Gastrocnemius medialis (tissue), 4 donors: ENCODE results near the gene TMEM42. TPM values are rescaled to one million over a fixed set of nuclear protein-coding genes. Genes with fewer than 3 reads are reported as not detected.

Experiments
- ATAC-seq, 2 donors: fragments of 150-250 bp; one replicate each; pipeline ENCODE4 v1.9.1; 2016
- DNase-seq, 2 donors: peaks; one replicate each; pipeline ENCODE4 v3.0.0-alpha.2; 2019
- H3K27ac ChIP-seq, 4 donors: fragments of 200-600 bp; sonication (generic); 1 replicate in 1 of 4; 2 replicates in 3 of 4; pipeline ENCODE4 v1.5.1; 2016 to 2018; ENCODE audit warnings: mild to moderate bottlenecking in 2 of 4, moderate library complexity in 1 of 4
- H3K27me3 ChIP-seq, 3 donors: fragments of 200-600 bp; sonication (generic) in 2 of 3; 1 replicate in 1 of 3; 2 replicates in 2 of 3; pipeline versions ENCODE4 v1.5.1 to v1.6.0; 2016 to 2019; ENCODE audit warnings: mild to moderate bottlenecking in 1 of 3, moderate library complexity in 1 of 3
- H3K36me3 ChIP-seq, 2 donors: fragments of 200-600 bp; sonication (generic) in 1 of 2; one replicate each; pipeline ENCODE4 v1.5.1; 2017 to 2018
- H3K4me1 ChIP-seq, 2 donors: fragments of 200-600 bp; sonication (generic) in 1 of 2; one replicate each; pipeline ENCODE4 v1.5.1; 2016 to 2017; ENCODE audit warnings: mild to moderate bottlenecking in 2 of 2
- H3K4me3 ChIP-seq, 4 donors: fragments of 200-600 bp; sonication (generic) in 3 of 4; 1 replicate in 1 of 4; 2 replicates in 3 of 4; pipeline ENCODE4 v1.5.1; 2016 to 2019; ENCODE audit warnings: mild to moderate bottlenecking in 2 of 4
- H3K9me3 ChIP-seq, 3 donors: fragments of 200-600 bp; sonication (generic) in 2 of 3; 1 replicate in 1 of 3; 2 replicates in 2 of 3; pipeline ENCODE4 v1.5.1; 2016 to 2019
- CTCF ChIP-seq, 5 experiments: fragments of 450-650 bp in 3 of 5; fragments of 200-600 bp in 2 of 5; sonication (generic) in 2 of 5; IDR thresholded peaks in 4 of 5; conservative IDR thresholded peaks in 1 of 5; 1 replicate in 4 of 5; 2 replicates in 1 of 5; pipeline ENCODE4 v1.5.1; 2016 to 2019; ENCODE audit warnings: antibody characterized with exemption in 5 of 5, mild to moderate bottlenecking in 3 of 5, moderate library complexity in 3 of 5
- POLR2A ChIP-seq, 2 donors: fragments of 450-650 bp; IDR thresholded peaks; one replicate each; pipeline ENCODE4 v1.6.1; 2017; ENCODE audit warnings: antibody characterized with exemption in 2 of 2, mild to moderate bottlenecking in 2 of 2, moderate library complexity in 2 of 2
- in situ Hi-C, 4 donors: fragments of 200-750 bp; cut with MboI; loops; one replicate each; pipeline versions ENCODE4 v1.15.0 to v1.8.0; 2017; ENCODE audit warnings: low sequenced_read_pairs in 4 of 4
- intact Hi-C: fragments of 100-400 bp; cut with DNase I; formaldehyde crosslinking; loops from one replicate; pipeline ENCODE4 v1.15.1; 2023; ENCODE audit warnings: low total_unique reads
- total RNA-seq, 4 donors: library from RNA; depleted of rRNA; stranded (reverse); fragments of >200 nt; gene quantifications; one replicate each; pipeline versions ENCODE4 v1.1.0 to v1.2.3, GENCODE V29; 2016

Gene TMEM42
- total RNA-seq, 4 donors from 2014 or later = 7.2 to 19.7 (median 14.9) TPM

- Histone ChIP-seq H3K4me1 (no peaks in the 10 kb centered on the region), H3K9me3 (no peaks in the 10 kb centered on the region), H3K27me3 (no peaks in the 10 kb centered on the region), H3K36me3 (no peaks in the 10 kb centered on the region), H3K4me3 (no peak overlapping the region), H3K27ac (no peak overlapping the region)
- DNase-seq (no peak), ATAC-seq (no peak)
- intact Hi-C loops = no loop called here
- no peak for TF ChIP-seq CTCF (IDR thresholded peaks at IDR 0.05 in 4 of 5, conservative IDR thresholded peaks at IDR 0.05 in 1 of 5)
- TF ChIP-seq POLR2A (IDR thresholded peaks at IDR 0.05) = no peak
- in situ Hi-C loops = no loop called here
Observed at GRCh38 chr3:44827196-44827595, 34.5 kb upstream of the TMEM42 start.

- H3K27ac ChIP-seq = no peak overlapping the region
- intact Hi-C loops (no loop called here), in situ Hi-C loops (no loop called here)
- H3K4me3 ChIP-seq = no peak overlapping the region
- no peaks in the 10 kb centered on the region for H3K27me3 ChIP-seq
- no peaks in the 10 kb centered on the region for H3K9me3 ChIP-seq
- ATAC-seq (no peak), DNase-seq (no peak)
- H3K4me1 ChIP-seq = no peaks in the 10 kb centered on the region
- no peak for TF ChIP-seq CTCF (IDR thresholded peaks at IDR 0.05 in 4 of 5, conservative IDR thresholded peaks at IDR 0.05 in 1 of 5)
- no peak for TF ChIP-seq POLR2A (IDR thresholded peaks at IDR 0.05)
- H3K36me3 ChIP-seq = no peaks in the 10 kb centered on the region
Observed at GRCh38 chr3:44831232-44831631, 30.5 kb upstream of the TMEM42 start.

- no peaks in the 10 kb centered on the region for H3K27me3 ChIP-seq
- TF ChIP-seq CTCF (IDR thresholded peaks at IDR 0.05 in 4 of 5, conservative IDR thresholded peaks at IDR 0.05 in 1 of 5) (no peak), POLR2A (IDR thresholded peaks at IDR 0.05) (no peak)
- intact Hi-C loops (no loop called here), in situ Hi-C loops (no loop called here)
- no peak overlapping the region for H3K4me3 ChIP-seq
- no peak overlapping the region for H3K27ac ChIP-seq
- H3K4me1 ChIP-seq = no peaks in the 10 kb centered on the region
- no peak for DNase-seq
- H3K36me3 ChIP-seq = no peaks in the 10 kb centered on the region
- peaks cover 0 to 7% (median 4%) of the 10 kb centered on the region in 3 donors for H3K9me3 ChIP-seq
- no peak for ATAC-seq
Observed at GRCh38 chr3:44832032-44832431, 29.7 kb upstream of the TMEM42 start.

DNA sequence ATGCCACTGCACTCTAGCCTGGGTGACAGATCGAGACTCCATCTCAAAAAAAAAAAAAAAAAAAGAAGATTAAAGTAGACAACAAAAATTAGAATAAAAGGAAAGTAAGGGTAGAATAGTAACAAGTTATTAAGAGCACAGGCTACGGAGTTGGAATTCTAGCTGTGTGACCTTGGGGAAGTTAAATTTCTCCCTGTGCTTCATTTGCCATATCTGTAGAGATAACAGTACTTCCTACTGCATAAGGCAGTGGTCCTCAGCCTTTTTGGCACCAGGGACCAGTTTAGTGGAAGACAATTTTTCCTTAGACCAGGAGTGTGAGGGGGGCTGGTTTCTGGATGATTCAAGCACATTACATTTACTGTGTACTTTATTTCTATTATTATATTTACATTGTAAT, 28.7 kb upstream of the TMEM42 start:
- peaks cover 0 to 7% (median 4%) of the 10 kb centered on the region in 3 donors for H3K9me3 ChIP-seq
- H3K36me3 ChIP-seq = no peaks in the 10 kb centered on the region
- TF ChIP-seq CTCF (IDR thresholded peaks at IDR 0.05 in 4 of 5, conservative IDR thresholded peaks at IDR 0.05 in 1 of 5) = no peak
- no peak for TF ChIP-seq POLR2A (IDR thresholded peaks at IDR 0.05)
- H3K4me1 ChIP-seq = no peaks in the 10 kb centered on the region
- no peak overlapping the region for H3K27ac ChIP-seq
- H3K27me3 ChIP-seq = no peaks in the 10 kb centered on the region
- DNase-seq = no peak
- intact Hi-C loops (no loop called here), in situ Hi-C loops (no loop called here)
- no peak for ATAC-seq
- H3K4me3 ChIP-seq = no peak overlapping the region

GRCh38 chr3:44833394-44833793, 28.3 kb upstream of the TMEM42 start:
- DNase-seq = no peak
- in situ Hi-C loops = no loop called here
- TF ChIP-seq CTCF (IDR thresholded peaks at IDR 0.05 in 4 of 5, conservative IDR thresholded peaks at IDR 0.05 in 1 of 5) (no peak), POLR2A (IDR thresholded peaks at IDR 0.05) (no peak)
- intact Hi-C loops = no loop called here
- Histone ChIP-seq H3K27ac (no peak overlapping the region), H3K36me3 (no peaks in the 10 kb centered on the region), H3K4me3 (no peak overlapping the region), H3K9me3 (peaks cover 0 to 7% (median 4%) of the 10 kb centered on the region in 3 donors), H3K27me3 (no peaks in the 10 kb centered on the region), H3K4me1 (no peaks in the 10 kb centered on the region)
- no peak for ATAC-seq
